ENCODE data around the gene EVI2A. TPM values are rescaled to one million over a fixed set of nuclear protein-coding genes. Genes with fewer than 3 reads are reported as not detected.

The EVI2A gene
- total and polyA plus RNA-seq, 2 experiments from 2014 or later = 1.3 TPM; not detected in 1

DNA sequence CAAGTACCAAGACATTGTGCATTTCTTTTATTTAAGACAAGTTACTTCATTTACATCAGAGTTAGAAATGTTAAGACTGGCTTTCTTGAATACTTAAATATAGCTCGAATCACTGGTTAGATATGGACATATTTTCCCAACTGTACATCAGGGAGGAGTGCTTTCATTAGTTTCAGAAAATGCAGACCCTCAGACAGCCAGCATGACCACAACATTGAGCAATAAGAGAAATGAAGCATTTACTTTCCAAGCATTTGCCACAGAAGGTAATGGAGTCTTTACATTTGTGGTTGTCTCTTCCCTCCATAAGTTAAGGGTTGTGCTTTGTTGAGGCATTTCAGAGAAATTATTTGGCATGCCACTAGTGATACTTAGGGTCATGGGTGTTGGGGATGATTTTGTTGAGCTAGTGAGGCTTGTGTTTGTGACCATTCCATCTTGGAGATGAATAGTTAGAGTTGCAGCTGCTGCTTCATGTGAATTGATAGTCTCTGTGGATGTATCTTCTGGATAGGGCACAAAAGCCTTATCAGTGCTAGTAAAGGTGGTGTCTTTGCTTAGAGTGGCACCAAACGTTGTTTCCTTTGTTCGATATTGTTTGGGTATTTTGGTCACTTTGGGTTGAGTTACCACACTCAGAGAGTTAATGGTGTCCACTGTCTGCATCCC, 26.5 kb downstream of the EVI2A start:
- Histone ChIP-seq H3K36me3 (ENCODE audit: insufficient read depth) (no peaks in the 10 kb centered on the region), H3K27ac (ENCODE audit: low read depth) (no peak overlapping the region), H3K4me1 (ENCODE audit: insufficient read depth) (peaks cover 10% of the 10 kb centered on the region; the same call in 1 of the 2 replicates), H3K79me2 (replicated peaks; ENCODE audit: insufficient read depth) (no peaks in the 10 kb centered on the region), H3F3A (replicated peaks; ENCODE audit: low read depth) (no peaks in the 10 kb centered on the region), H3K27me3 (ENCODE audit: insufficient read depth) (no peaks in the 10 kb centered on the region), H4K20me1 (replicated peaks; ENCODE audit: insufficient read depth) (no peaks in the 10 kb centered on the region), H2AFZ (no peak overlapping the region), H3K4me2 (no peak overlapping the region), H3K4me3 (no peak overlapping the region), H3K9me2 (ENCODE audit: insufficient read depth) (no peaks in the 10 kb centered on the region)
- DNase-seq (ENCODE audit: low spot score) = no peak
- no peak for TF ChIP-seq EZH2phosphoT487 (IDR thresholded peaks at IDR 0.05; ENCODE audit: unreplicated experiment)
- TF ChIP-seq, protein P1, sequence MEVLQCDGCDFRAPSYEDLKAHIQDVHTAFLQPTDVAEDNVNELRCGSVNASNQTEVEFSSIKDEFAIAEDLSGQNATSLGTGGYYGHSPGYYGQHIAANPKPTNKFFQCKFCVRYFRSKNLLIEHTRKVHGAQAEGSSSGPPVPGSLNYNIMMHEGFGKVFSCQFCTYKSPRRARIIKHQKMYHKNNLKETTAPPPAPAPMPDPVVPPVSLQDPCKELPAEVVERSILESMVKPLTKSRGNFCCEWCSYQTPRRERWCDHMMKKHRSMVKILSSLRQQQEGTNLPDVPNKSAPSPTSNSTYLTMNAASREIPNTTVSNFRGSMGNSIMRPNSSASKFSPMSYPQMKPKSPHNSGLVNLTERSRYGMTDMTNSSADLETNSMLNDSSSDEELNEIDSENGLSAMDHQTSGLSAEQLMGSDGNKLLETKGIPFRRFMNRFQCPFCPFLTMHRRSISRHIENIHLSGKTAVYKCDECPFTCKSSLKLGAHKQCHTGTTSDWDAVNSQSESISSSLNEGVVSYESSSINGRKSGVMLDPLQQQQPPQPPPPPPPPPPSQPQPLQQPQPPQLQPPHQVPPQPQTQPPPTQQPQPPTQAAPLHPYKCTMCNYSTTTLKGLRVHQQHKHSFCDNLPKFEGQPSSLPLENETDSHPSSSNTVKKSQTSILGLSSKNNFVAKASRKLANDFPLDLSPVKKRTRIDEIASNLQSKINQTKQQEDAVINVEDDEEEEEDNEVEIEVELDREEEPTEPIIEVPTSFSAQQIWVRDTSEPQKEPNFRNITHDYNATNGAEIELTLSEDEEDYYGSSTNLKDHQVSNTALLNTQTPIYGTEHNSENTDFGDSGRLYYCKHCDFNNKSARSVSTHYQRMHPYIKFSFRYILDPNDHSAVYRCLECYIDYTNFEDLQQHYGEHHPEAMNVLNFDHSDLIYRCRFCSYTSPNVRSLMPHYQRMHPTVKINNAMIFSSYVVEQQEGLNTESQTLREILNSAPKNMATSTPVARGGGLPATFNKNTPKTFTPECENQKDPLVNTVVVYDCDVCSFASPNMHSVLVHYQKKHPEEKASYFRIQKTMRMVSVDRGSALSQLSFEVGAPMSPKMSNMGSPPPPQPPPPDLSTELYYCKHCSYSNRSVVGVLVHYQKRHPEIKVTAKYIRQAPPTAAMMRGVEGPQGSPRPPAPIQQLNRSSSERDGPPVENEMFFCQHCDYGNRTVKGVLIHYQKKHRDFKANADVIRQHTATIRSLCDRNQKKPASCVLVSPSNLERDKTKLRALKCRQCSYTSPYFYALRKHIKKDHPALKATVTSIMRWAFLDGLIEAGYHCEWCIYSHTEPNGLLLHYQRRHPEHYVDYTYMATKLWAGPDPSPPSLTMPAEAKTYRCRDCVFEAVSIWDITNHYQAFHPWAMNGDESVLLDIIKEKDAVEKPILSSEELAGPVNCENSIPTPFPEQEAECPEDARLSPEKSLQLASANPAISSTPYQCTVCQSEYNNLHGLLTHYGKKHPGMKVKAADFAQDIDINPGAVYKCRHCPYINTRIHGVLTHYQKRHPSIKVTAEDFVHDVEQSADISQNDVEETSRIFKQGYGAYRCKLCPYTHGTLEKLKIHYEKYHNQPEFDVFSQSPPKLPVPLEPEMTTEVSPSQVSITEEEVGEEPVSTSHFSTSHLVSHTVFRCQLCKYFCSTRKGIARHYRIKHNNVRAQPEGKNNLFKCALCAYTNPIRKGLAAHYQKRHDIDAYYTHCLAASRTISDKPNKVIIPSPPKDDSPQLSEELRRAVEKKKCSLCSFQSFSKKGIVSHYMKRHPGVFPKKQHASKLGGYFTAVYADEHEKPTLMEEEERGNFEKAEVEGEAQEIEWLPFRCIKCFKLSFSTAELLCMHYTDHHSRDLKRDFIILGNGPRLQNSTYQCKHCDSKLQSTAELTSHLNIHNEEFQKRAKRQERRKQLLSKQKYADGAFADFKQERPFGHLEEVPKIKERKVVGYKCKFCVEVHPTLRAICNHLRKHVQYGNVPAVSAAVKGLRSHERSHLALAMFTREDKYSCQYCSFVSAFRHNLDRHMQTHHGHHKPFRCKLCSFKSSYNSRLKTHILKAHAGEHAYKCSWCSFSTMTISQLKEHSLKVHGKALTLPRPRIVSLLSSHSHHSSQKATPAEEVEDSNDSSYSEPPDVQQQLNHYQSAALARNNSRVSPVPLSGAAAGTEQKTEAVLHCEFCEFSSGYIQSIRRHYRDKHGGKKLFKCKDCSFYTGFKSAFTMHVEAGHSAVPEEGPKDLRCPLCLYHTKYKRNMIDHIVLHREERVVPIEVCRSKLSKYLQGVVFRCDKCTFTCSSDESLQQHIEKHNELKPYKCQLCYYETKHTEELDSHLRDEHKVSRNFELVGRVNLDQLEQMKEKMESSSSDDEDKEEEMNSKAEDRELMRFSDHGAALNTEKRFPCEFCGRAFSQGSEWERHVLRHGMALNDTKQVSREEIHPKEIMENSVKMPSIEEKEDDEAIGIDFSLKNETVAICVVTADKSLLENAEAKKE (CRISPR knock-in tag; IDR thresholded peaks at IDR 0.05) = no peak
- TF ChIP-seq ZNF114 (CRISPR knock-in tag; IDR thresholded peaks at IDR 0.05) = no peak
- no peak for TF ChIP-seq JUNB (IDR thresholded peaks at IDR 0.05; ENCODE audit: unreplicated experiment)
- TF ChIP-seq ZNF331 (CRISPR knock-in tag; IDR thresholded peaks at IDR 0.05; ENCODE audit: low read depth) = no peak
- no peak for TF ChIP-seq EZH2 (IDR thresholded peaks at IDR 0.05; ENCODE audit: low read depth, unreplicated experiment)
- TF ChIP-seq, protein P2, sequence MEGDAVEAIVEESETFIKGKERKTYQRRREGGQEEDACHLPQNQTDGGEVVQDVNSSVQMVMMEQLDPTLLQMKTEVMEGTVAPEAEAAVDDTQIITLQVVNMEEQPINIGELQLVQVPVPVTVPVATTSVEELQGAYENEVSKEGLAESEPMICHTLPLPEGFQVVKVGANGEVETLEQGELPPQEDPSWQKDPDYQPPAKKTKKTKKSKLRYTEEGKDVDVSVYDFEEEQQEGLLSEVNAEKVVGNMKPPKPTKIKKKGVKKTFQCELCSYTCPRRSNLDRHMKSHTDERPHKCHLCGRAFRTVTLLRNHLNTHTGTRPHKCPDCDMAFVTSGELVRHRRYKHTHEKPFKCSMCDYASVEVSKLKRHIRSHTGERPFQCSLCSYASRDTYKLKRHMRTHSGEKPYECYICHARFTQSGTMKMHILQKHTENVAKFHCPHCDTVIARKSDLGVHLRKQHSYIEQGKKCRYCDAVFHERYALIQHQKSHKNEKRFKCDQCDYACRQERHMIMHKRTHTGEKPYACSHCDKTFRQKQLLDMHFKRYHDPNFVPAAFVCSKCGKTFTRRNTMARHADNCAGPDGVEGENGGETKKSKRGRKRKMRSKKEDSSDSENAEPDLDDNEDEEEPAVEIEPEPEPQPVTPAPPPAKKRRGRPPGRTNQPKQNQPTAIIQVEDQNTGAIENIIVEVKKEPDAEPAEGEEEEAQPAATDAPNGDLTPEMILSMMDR (conservative IDR thresholded peaks at IDR 0.05; ENCODE audit: low read depth in 2 of 2) = no peak
- TF ChIP-seq NANOG (IDR thresholded peaks at IDR 0.05; ENCODE audit: borderline replicate concordance) = no peak
- TF ChIP-seq STAT1 (IDR thresholded peaks at IDR 0.05; ENCODE audit: unreplicated experiment) = no peak
- no peak for TF ChIP-seq POLR2AphosphoS5 (IDR thresholded peaks at IDR 0.05; ENCODE audit: low read depth)
- TF ChIP-seq, protein P3, sequence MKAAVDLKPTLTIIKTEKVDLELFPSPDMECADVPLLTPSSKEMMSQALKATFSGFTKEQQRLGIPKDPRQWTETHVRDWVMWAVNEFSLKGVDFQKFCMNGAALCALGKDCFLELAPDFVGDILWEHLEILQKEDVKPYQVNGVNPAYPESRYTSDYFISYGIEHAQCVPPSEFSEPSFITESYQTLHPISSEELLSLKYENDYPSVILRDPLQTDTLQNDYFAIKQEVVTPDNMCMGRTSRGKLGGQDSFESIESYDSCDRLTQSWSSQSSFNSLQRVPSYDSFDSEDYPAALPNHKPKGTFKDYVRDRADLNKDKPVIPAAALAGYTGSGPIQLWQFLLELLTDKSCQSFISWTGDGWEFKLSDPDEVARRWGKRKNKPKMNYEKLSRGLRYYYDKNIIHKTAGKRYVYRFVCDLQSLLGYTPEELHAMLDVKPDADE (IDR thresholded peaks at IDR 0.05) = no peak
- TF ChIP-seq CREB1 (CRISPR knock-in tag; IDR thresholded peaks at IDR 0.05; ENCODE audit: low read depth) = no peak
- TF ChIP-seq, protein P4, sequence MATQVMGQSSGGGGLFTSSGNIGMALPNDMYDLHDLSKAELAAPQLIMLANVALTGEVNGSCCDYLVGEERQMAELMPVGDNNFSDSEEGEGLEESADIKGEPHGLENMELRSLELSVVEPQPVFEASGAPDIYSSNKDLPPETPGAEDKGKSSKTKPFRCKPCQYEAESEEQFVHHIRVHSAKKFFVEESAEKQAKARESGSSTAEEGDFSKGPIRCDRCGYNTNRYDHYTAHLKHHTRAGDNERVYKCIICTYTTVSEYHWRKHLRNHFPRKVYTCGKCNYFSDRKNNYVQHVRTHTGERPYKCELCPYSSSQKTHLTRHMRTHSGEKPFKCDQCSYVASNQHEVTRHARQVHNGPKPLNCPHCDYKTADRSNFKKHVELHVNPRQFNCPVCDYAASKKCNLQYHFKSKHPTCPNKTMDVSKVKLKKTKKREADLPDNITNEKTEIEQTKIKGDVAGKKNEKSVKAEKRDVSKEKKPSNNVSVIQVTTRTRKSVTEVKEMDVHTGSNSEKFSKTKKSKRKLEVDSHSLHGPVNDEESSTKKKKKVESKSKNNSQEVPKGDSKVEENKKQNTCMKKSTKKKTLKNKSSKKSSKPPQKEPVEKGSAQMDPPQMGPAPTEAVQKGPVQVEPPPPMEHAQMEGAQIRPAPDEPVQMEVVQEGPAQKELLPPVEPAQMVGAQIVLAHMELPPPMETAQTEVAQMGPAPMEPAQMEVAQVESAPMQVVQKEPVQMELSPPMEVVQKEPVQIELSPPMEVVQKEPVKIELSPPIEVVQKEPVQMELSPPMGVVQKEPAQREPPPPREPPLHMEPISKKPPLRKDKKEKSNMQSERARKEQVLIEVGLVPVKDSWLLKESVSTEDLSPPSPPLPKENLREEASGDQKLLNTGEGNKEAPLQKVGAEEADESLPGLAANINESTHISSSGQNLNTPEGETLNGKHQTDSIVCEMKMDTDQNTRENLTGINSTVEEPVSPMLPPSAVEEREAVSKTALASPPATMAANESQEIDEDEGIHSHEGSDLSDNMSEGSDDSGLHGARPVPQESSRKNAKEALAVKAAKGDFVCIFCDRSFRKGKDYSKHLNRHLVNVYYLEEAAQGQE (IDR thresholded peaks at IDR 0.05; ENCODE audit: unreplicated experiment) = no peak
- no peak overlapping the region for H3K4me3 Mint-ChIP-seq
- H3K27me3 Mint-ChIP-seq (ENCODE audit: insufficient read depth, low read depth, poor library complexity) = peaks cover 2% of the 10 kb centered on the region
- H3K27ac Mint-ChIP-seq = no peak overlapping the region
- no peaks in the 10 kb centered on the region for H3K9me3 Mint-ChIP-seq
- no peak for ATAC-seq
- H3K4me1 Mint-ChIP-seq = peaks cover 15% of the 10 kb centered on the region
- no peaks in the 10 kb centered on the region for H3K36me3 Mint-ChIP-seq (ENCODE audit: low read depth)

Measured in GM23338 (cell line).